Testis (tissue), 3 donors: ENCODE measurements around the gene EFR3B. TPM values are rescaled to one million over a fixed set of nuclear protein-coding genes. Genes with fewer than 3 reads are reported as not detected.

ENCODE experiments used
- DNase-seq: peaks from one replicate; pipeline ENCODE4 v3.0.0-alpha.2; 2019
- H3K27ac ChIP-seq, 2 donors: fragments of 200-600 bp; sonication (generic); one replicate each; pipeline ENCODE4 v1.5.1; 2019
- H3K27me3 ChIP-seq: fragments of 200-600 bp; sonication (generic); one replicate; pipeline ENCODE4 v1.5.1; 2019
- H3K36me3 ChIP-seq: fragments of 200-600 bp; sonication (generic); one replicate; pipeline ENCODE4 v1.5.1; 2017; ENCODE audit warnings: low read depth; ENCODE audit errors: missing control alignments
- H3K4me1 ChIP-seq: fragments of 200-600 bp; sonication (generic); one replicate; pipeline ENCODE4 v1.5.1; 2019
- H3K4me3 ChIP-seq, 2 donors: fragments of 200-600 bp; sonication (generic); one replicate each; pipeline ENCODE4 v1.5.1; 2017 to 2019
- H3K9me3 ChIP-seq: fragments of 200-600 bp; sonication (generic); one replicate; pipeline ENCODE4 v1.5.1; 2017
- POLR2A ChIP-seq: fragments of 450-650 bp; IDR thresholded peaks from one replicate; pipeline ENCODE4 v1.6.1; 2017; ENCODE audit warnings: antibody characterized with exemption, mild to moderate bottlenecking, moderate library complexity
- WGBS, 2 donors: methylation state at CpG; one replicate each; pipeline ENCODE4 v1.1.5; 2018; 5-methylcytosine and 5-hydroxymethylcytosine counted together
- intact Hi-C: fragments of 100-400 bp; cut with DNase I; formaldehyde crosslinking; loops from one replicate; pipeline ENCODE4 v1.15.1; 2023; ENCODE audit warnings: low total_unique reads
- polyA plus RNA-seq: library from polyadenylated mRNA; stranded (reverse); fragments of 350-450 nt; fragmentation: Illumina TruSeq; extraction: RNeasy Lipid Tissue Mini Kit (QIAGEN cat#74804); gene quantifications from one replicate; pipeline ENCODE4 v1.2.3, GENCODE V29; 2014; ENCODE audit warnings: low read depth, low replicate concordance; ENCODE audit not compliant: insufficient read depth
- total RNA-seq, 2 donors: library from RNA; depleted of rRNA; stranded (reverse); fragments of >200 nt; gene quantifications; one replicate each; pipeline ENCODE4 v1.2.3, GENCODE V29; 2016
- TF ChIP-seq, protein P1 (sequence below), 3 experiments: fragments of 450-650 bp in 2 of 3; fragments of 200-600 bp in 1 of 3; sonication (generic) in 1 of 3; IDR thresholded peaks; one replicate each; pipeline ENCODE4 v1.5.1; 2016 to 2019; ENCODE audit warnings: antibody characterized with exemption in 3 of 3, mild to moderate bottlenecking in 2 of 3, moderate library complexity in 1 of 3

Gene EFR3B
- total and polyA plus RNA-seq, 3 donors from 2014 or later = 3.0 to 3.7 (median 3.6) TPM

DNA sequence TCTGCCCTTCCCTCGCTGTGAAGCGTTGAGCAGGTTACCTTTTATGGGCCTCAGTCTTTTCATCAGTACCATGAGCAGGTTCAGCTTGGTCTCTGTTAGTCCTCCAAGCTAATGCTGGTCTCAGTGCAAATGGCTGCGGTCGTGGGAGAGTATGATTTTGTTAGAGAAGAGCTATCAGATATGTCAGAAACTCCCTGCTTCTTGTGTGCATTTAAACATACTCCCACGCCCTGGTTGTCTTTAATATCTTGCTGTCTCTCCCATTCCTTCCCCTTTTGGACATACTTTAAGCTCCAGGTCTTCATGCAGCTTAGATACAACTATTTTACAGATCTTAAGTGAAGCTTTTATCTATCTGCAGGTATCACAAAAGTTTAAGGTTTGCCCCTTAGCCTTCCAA lies 62.9 kb downstream of the EFR3B start:
- no peak for DNase-seq
- Histone ChIP-seq H3K27ac (no peak overlapping the region), H3K36me3 (no peaks in the 10 kb centered on the region), H3K9me3 (no peaks in the 10 kb centered on the region), H3K27me3 (no peaks in the 10 kb centered on the region), H3K4me3 (no peak overlapping the region), H3K4me1 (no peaks in the 10 kb centered on the region)
- no peak for TF ChIP-seq POLR2A
- TF ChIP-seq, protein P1, sequence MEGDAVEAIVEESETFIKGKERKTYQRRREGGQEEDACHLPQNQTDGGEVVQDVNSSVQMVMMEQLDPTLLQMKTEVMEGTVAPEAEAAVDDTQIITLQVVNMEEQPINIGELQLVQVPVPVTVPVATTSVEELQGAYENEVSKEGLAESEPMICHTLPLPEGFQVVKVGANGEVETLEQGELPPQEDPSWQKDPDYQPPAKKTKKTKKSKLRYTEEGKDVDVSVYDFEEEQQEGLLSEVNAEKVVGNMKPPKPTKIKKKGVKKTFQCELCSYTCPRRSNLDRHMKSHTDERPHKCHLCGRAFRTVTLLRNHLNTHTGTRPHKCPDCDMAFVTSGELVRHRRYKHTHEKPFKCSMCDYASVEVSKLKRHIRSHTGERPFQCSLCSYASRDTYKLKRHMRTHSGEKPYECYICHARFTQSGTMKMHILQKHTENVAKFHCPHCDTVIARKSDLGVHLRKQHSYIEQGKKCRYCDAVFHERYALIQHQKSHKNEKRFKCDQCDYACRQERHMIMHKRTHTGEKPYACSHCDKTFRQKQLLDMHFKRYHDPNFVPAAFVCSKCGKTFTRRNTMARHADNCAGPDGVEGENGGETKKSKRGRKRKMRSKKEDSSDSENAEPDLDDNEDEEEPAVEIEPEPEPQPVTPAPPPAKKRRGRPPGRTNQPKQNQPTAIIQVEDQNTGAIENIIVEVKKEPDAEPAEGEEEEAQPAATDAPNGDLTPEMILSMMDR (IDR thresholded peaks at IDR 0.05) = no peak
- intact Hi-C loops = no loop called here
- 75 to 81% methylated on average over 5 of the region's 5 CpGs for WGBS, 2 donors

DNA sequence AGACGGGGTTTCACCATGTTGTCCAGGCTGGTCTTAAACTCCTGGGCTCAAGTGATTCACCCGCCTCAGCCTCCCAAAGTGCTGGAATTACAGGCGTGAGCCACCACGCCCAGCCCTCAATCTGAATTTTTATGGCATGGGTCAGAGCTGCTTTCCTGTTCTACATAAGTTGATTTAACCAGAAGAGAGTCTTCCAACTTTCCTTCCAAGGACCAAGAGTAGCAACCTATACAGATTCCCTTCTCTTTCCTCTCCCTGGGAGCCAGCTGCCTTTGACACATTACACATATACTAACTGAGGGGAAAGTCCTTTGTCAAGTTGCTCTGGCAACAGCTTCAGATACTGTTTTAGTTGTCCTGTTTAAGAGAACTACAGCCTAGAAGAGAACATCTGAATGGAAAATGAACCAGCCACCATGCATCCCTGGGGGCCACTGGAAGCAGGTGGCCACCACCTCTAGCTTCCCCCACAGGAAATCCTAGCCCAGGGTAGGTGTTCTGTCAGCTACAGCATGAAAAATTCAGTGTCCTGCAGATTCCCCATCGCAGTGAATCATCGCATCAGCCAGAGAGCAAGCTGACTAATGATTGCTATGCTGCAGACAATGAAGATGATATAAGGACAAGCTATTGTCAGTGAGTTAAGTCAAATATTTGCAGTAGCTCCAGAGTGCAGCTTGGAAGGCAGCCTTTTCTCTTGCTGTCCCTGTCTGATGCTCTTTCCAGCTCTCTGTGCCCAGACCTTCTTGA lies 63.6 kb downstream of the EFR3B start:
- intact Hi-C loops = no loop called here
- no peak for DNase-seq

DNA sequence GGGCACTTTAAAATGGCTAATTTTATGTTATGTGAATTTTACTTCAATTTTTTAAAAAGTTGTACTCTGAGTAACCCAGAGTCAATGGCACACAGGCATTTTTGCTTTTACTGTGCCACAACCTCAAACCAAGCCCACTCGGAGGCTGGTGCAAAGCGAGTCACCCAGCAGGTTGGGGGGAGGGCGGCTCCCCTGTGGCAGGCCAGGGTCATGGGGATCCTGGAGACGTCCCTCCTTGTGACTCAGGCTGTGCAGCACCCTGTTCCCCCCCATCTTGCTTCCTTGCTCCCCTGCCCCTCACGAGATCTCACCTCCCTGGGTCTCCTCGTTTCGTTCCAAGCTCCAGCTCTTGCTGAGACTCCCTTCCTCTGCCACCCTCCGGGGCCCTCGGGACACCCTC lies 67.9 kb downstream of the EFR3B start:
- Histone ChIP-seq H3K9me3 (no peaks in the 10 kb centered on the region), H3K4me3 (no peak overlapping the region), H3K27ac (no peak overlapping the region), H3K36me3 (no peaks in the 10 kb centered on the region), H3K4me1 (no peaks in the 10 kb centered on the region), H3K27me3 (no peaks in the 10 kb centered on the region)
- TF ChIP-seq POLR2A = no peak
- TF ChIP-seq, protein P1 (IDR thresholded peaks at IDR 0.05) = no peak
- no peak for DNase-seq
- 87 to 92% methylated on average over 5 to 9 of the region's 9 CpGs for WGBS, 2 donors
- intact Hi-C loops = no loop called here

More for the DNA sequence above, 63.6 kb downstream of the EFR3B start:
- Histone ChIP-seq H3K27ac (no peak overlapping the region), H3K4me3 (no peak overlapping the region), H3K9me3 (no peaks in the 10 kb centered on the region), H3K4me1 (no peaks in the 10 kb centered on the region), H3K27me3 (no peaks in the 10 kb centered on the region), H3K36me3 (no peaks in the 10 kb centered on the region)
- 86% methylated on average over 6 of the region's 6 CpGs for WGBS, 2 donors
- TF ChIP-seq POLR2A = no peak
- TF ChIP-seq, protein P1 (IDR thresholded peaks at IDR 0.05) = no peak

DNA sequence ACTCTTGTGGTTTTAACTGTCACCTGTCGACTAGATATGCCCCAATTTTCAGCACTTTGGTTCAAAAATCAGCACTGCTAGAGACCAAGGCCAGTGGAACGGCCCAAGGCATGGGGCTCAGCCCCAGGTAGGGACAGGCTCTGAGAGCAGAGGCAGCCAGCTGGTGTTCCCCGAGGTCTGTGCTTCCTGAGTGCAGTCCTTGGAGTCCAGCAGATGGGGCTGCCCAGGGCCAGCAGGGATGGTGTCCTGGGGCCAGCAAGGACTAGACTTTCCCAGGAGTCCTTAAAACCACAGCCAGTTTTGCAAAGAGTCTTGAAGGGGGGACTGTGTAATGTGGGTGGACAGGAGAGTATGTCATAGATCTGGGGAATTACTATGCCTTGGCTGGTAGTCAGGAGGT lies 70.2 kb downstream of the EFR3B start:
- Histone ChIP-seq H3K36me3 (no peaks in the 10 kb centered on the region), H3K27me3 (no peaks in the 10 kb centered on the region), H3K9me3 (no peaks in the 10 kb centered on the region), H3K27ac (no peak overlapping the region), H3K4me3 (no peak overlapping the region), H3K4me1 (no peaks in the 10 kb centered on the region)
- DNase-seq = no peak
- 86 to 90% methylated on average over 3 of the region's 3 CpGs for WGBS, 2 donors
- intact Hi-C loops = no loop called here
- TF ChIP-seq, protein P1 (IDR thresholded peaks at IDR 0.05) = no peak
- no peak for TF ChIP-seq POLR2A
